Measurements from ENCODE around the gene COL5A2. TPM values are rescaled to one million over a fixed set of nuclear protein-coding genes. Genes with fewer than 3 reads are reported as not detected.

COL5A2 gene
- total and polyA plus RNA-seq, 10 of the 15 experiments (the other 5 are each of a cell fraction or from before 2014, with no cell fraction given): 0.04 to 0.85 (median 0.39) TPM

- FAIRE-seq (no peak), ATAC-seq (no peak), DNase-seq (ENCODE audit: low read depth, low spot score) (no peak)
- Histone ChIP-seq H3K4me3 (no peak overlapping the region), H3K9me3 (replicated peaks; ENCODE audit: control insufficient read depth, insufficient read depth, low read length) (no peaks in the 10 kb centered on the region), H3K4me1 (ENCODE audit: control insufficient read depth, insufficient read depth, low read length) (no peaks in the 10 kb centered on the region), H3K36me3 (ENCODE audit: control insufficient read depth in 2 of 2, insufficient read depth in 2 of 2, low read length in 1 of 2) (no peaks in the 10 kb centered on the region), H3K27ac (ENCODE audit: control insufficient read depth, insufficient read depth) (no peak overlapping the region), H3K9ac (ENCODE audit: control insufficient read depth, insufficient read depth, low read length) (no peak overlapping the region), H4K20me1 (ENCODE audit: control insufficient read depth, insufficient read depth) (no peaks in the 10 kb centered on the region), H2AFZ (ENCODE audit: control insufficient read depth, low read depth, low read length) (no peak overlapping the region), H3K79me2 (ENCODE audit: control insufficient read depth, insufficient read depth, low read length) (no peaks in the 10 kb centered on the region), H3K4me2 (ENCODE audit: control insufficient read depth, insufficient read depth) (no peak overlapping the region), H3K27me3 (replicated peaks in 1 of 2; ENCODE audit: control insufficient read depth in 2 of 2, insufficient read depth in 2 of 2, low read length in 1 of 2) (no peaks in the 10 kb centered on the region)
- ChIA-PET POLR2A (no interaction called here), CTCF (interaction anchor here (0.9 to 3.4 kb wide), 11 partner anchors 9 to 564 kb away, joined by 3 to 40 read pairs (median 5); no protein-coding TSS in a partner anchor), SMC1A (ENCODE audit: uncharacterized antibody, unreplicated experiment) (interaction anchor here (0.6 to 3.9 kb wide), 18 partner anchors 8 to 568 kb away, joined by 3 to 38 read pairs (median 6); no protein-coding TSS in a partner anchor), RAD21 (ENCODE audit: unreplicated experiment) (interaction anchor here (0.6 to 5.0 kb wide), 6 partner anchors 13 to 319 kb away, joined by 3 to 36 read pairs (median 6); no protein-coding TSS in a partner anchor)
- TF ChIP-seq CREB1 (IDR thresholded peaks at IDR 0.05; ENCODE audit: low read depth) (no peak), REST (IDR thresholded peaks at IDR 0.05; ENCODE audit: low read depth, low read length) (no peak), TBL1XR1 (IDR thresholded peaks at IDR 0.05; ENCODE audit: low read depth, low read length) (no peak), SMAD5 (IDR thresholded peaks at IDR 0.05; ENCODE audit: low read depth) (no peak), BCLAF1 (IDR thresholded peaks at IDR 0.05) (no peak)
- in situ Hi-C loops (cut with MboI) (loop anchor here (10.0 kb wide), 1 partner anchor 192 kb away; no protein-coding TSS in a partner anchor), intact Hi-C loops (cut with micrococcal nuclease; ENCODE audit: unreplicated experiment) (loop anchor here (5.0 kb wide), 1 partner anchor 566 kb away; no protein-coding TSS in a partner anchor)
- WGBS (ENCODE audit: insufficient coverage, insufficient replicate concordance, low lambda C conversion rate, missing lambda C conversion rate): 8% methylated on average over 2 of the region's 2 CpGs
- BruUV-seq (replicated peaks): no TSS peak
These were observed 86.6 kb downstream of the COL5A2 start for GRCh38 chr2:189092936-189093335.

Data from GM12878 (cell line).